Thyroid gland (tissue), 4 donors: Measurements from ENCODE around the gene SLC6A3. TPM values are rescaled to one million over a fixed set of nuclear protein-coding genes. Genes with fewer than 3 reads are reported as not detected.

ENCODE experiments used
- DNase-seq, 2 donors: peaks; one replicate each; pipeline ENCODE4 v3.0.0-alpha.2; 2019
- H3K27ac ChIP-seq, 3 donors: fragments of 200-600 bp; sonication (generic); 1 replicate in 2 of 3; 2 replicates in 1 of 3; pipeline ENCODE4 v1.5.1; 2016 to 2019; ENCODE audit warnings: mild to moderate bottlenecking in 1 of 3, moderate library complexity in 1 of 3
- H3K27me3 ChIP-seq: fragments of 200-600 bp; sonication (generic); one replicate; pipeline ENCODE4 v1.5.1; 2019
- H3K36me3 ChIP-seq, 2 donors: fragments of 200-600 bp; sonication (generic); one replicate each; pipeline ENCODE4 v1.5.1; 2016 to 2019
- H3K4me1 ChIP-seq, 2 donors: fragments of 200-600 bp; sonication (generic); one replicate each; pipeline ENCODE4 v1.5.1; 2017 to 2019
- H3K4me3 ChIP-seq, 3 donors: fragments of 200-600 bp; sonication (generic); replicated peaks in 1 of 3; 1 replicate in 2 of 3; 2 replicates in 1 of 3; pipeline ENCODE4 v1.5.1; 2016; ENCODE audit warnings: mild to moderate bottlenecking in 1 of 3
- H3K9me3 ChIP-seq: fragments of 200-600 bp; sonication (generic); one replicate; pipeline ENCODE4 v1.5.1; 2017
- CTCF ChIP-seq, 6 experiments: fragments of 200-600 bp in 3 of 6; fragments of 450-650 bp in 3 of 6; sonication (generic) in 3 of 6; IDR thresholded peaks; one replicate each; pipeline ENCODE4 v1.5.1; 2016 to 2019; ENCODE audit warnings: antibody characterized with exemption in 6 of 6, mild to moderate bottlenecking in 2 of 6, inconsistent platforms in 1 of 6, moderate library complexity in 1 of 6
- POLR2A ChIP-seq, 2 donors: fragments of 450-650 bp; IDR thresholded peaks; one replicate each; pipeline ENCODE4 v1.6.1; 2017; ENCODE audit warnings: antibody characterized with exemption in 2 of 2, mild to moderate bottlenecking in 2 of 2, moderate library complexity in 1 of 2
- WGBS, 2 donors: methylation state at CpG; one replicate each; pipeline ENCODE4 v1.1.5; 2017; 5-methylcytosine and 5-hydroxymethylcytosine counted together
- intact Hi-C: fragments of 100-400 bp; cut with DNase I; formaldehyde crosslinking; loops from one replicate; pipeline ENCODE4 v1.15.1; 2023
- total RNA-seq, 4 donors: library from RNA; depleted of rRNA; stranded (reverse); fragments of >200 nt; gene quantifications; one replicate each; pipeline ENCODE4 v1.2.3, GENCODE V29; 2016

SLC6A3 gene
- total RNA-seq, 4 donors from 2014 or later, result 0.54 to 0.67 (median 0.54) TPM; not detected in 1

GRCh38 chr5:1394881-1395860 is 50.1 kb downstream of the SLC6A3 start:
- no peaks in the 10 kb centered on the region for H3K9me3 ChIP-seq
- WGBS, 2 donors, result 87 to 88% methylated on average over 26 to 27 of the region's 32 CpGs
- no peak for DNase-seq
- no peak overlapping the region for H3K27ac ChIP-seq
- H3K36me3 ChIP-seq, result no peaks in the 10 kb centered on the region
- H3K4me3 ChIP-seq, result no peak overlapping the region
- no peaks in the 10 kb centered on the region for H3K27me3 ChIP-seq
- intact Hi-C loops, result no loop called here
- no peak for TF ChIP-seq CTCF (IDR thresholded peaks at IDR 0.05)
- TF ChIP-seq POLR2A (IDR thresholded peaks at IDR 0.05), result no peak
- H3K4me1 ChIP-seq, result no peaks in the 10 kb centered on the region

GRCh38 chr5:1393571-1394501 is 51.4 kb downstream of the SLC6A3 start:
- DNase-seq, result no peak
- 62 to 64% methylated on average over 20 to 22 of the region's 36 CpGs for WGBS, 2 donors
- H3K27me3 ChIP-seq, result no peaks in the 10 kb centered on the region

GRCh38 chr5:1392801-1393565 is 52.3 kb downstream of the SLC6A3 start:
- H3K27me3 ChIP-seq, result no peaks in the 10 kb centered on the region
- no peaks in the 10 kb centered on the region for H3K36me3 ChIP-seq
- DNase-seq, result no peak
- H3K9me3 ChIP-seq, result no peaks in the 10 kb centered on the region
- TF ChIP-seq CTCF (IDR thresholded peaks at IDR 0.05) (no peak), POLR2A (IDR thresholded peaks at IDR 0.05) (no peak)
- H3K27ac ChIP-seq, result no peak overlapping the region
- no peaks in the 10 kb centered on the region for H3K4me1 ChIP-seq
- intact Hi-C loops, result no loop called here
- 69 to 71% methylated on average over 18 to 19 of the region's 22 CpGs for WGBS, 2 donors
- no peak overlapping the region for H3K4me3 ChIP-seq

More at GRCh38 chr5:1393571-1394501, 51.4 kb downstream of the SLC6A3 start:
- Histone ChIP-seq H3K9me3 (no peaks in the 10 kb centered on the region), H3K36me3 (no peaks in the 10 kb centered on the region), H3K27ac (no peak overlapping the region), H3K4me3 (no peak overlapping the region), H3K4me1 (no peaks in the 10 kb centered on the region)
- intact Hi-C loops, result no loop called here
- TF ChIP-seq POLR2A (IDR thresholded peaks at IDR 0.05) (no peak), CTCF (IDR thresholded peaks at IDR 0.05) (no peak)

GRCh38 chr5:1392261-1392660 is 53.0 kb downstream of the SLC6A3 start:
- 81 to 84% methylated on average over 11 of the region's 11 CpGs for WGBS, 2 donors
- H3K27me3 ChIP-seq, result no peaks in the 10 kb centered on the region
- H3K9me3 ChIP-seq, result no peaks in the 10 kb centered on the region
- H3K36me3 ChIP-seq, result no peaks in the 10 kb centered on the region
- TF ChIP-seq POLR2A (IDR thresholded peaks at IDR 0.05) (no peak), CTCF (IDR thresholded peaks at IDR 0.05) (no peak)
- no peak overlapping the region for H3K4me3 ChIP-seq
- intact Hi-C loops, result no loop called here
- H3K4me1 ChIP-seq, result peaks cover 0 to under 1% of the 10 kb centered on the region in 2 donors
- no peak overlapping the region for H3K27ac ChIP-seq
- DNase-seq, result no peak
